K562 (cell line): Measurements from ENCODE around the gene ACTL6A. TPM values are rescaled to one million over a fixed set of nuclear protein-coding genes. Genes with fewer than 3 reads are reported as not detected.

Experiments
- BACH1 ChIP-seq: fragments of 200-800 bp; sonication (Bioruptor generic); IDR thresholded peaks from 2 replicates; pipeline ENCODE4 v1.6.1; 2016; ENCODE audit warnings: missing genetic modification characterization, missing compliant biosample characterization
- CSDE1 ChIP-seq, 2 experiments: fragments of 450-650 bp; IDR thresholded peaks; 2 replicates each; pipeline ENCODE4 v1.6.1; 2016; ENCODE audit warnings: mild to moderate bottlenecking in 1 of 2
- NCOA1 ChIP-seq: fragments of 450-650 bp; IDR thresholded peaks from 2 replicates; pipeline ENCODE4 v1.6.1; 2016; ENCODE audit warnings: low read depth
- NCOA4 ChIP-seq: fragments of 450-650 bp; IDR thresholded peaks from 2 replicates; pipeline ENCODE4 v1.6.1; 2018; ENCODE audit warnings: mild to moderate bottlenecking; ENCODE audit not compliant: partially characterized antibody
- POU5F1 ChIP-seq: fragments of 150-350 bp; IDR thresholded peaks from 2 replicates; pipeline ENCODE4 v1.6.1; 2014; ENCODE audit warnings: borderline replicate concordance, low read length, low read depth, mild to moderate bottlenecking; ENCODE audit not compliant: partially characterized antibody
- SIX5 ChIP-seq, 2 experiments: IDR thresholded peaks; 2 replicates each; pipeline ENCODE4 v1.6.1; 2011; ENCODE audit warnings: low read length in 2 of 2, borderline replicate concordance in 1 of 2, low read depth in 1 of 2, mild to moderate bottlenecking in 1 of 2, moderate library complexity in 1 of 2; ENCODE audit not compliant: insufficient read depth in 1 of 2
- ZNF12 ChIP-seq: sonication (generic); formaldehyde crosslinking; IDR thresholded peaks from 2 replicates; pipeline ENCODE4 v1.4.0; 2020; ENCODE audit warnings: mild to moderate bottlenecking, missing genetic modification reagents
- ZSCAN29 ChIP-seq: fragments of 450-650 bp; IDR thresholded peaks from 2 replicates; pipeline ENCODE4 v1.6.1; 2017
- polyA plus RNA-seq, 8 experiments: library from polyadenylated mRNA; depleted of rRNA in 4 of 8; stranded (reverse) in 5 of 8; unstranded in 3 of 8; fragments of >200 nt; fragmentation: Nextera tagmentation in 2 of 8; fragmentation: Illumina TruSeq in 1 of 8; extraction: Ambion mirVana in 2 of 8; extraction: Trizol in 1 of 8; gene quantifications; 2 replicates each; pipeline versions ENCODE4 v1.2.1 to v1.2.3, GENCODE V29; 2011 to 2014; ENCODE audit warnings: inconsistent platforms in 1 of 8, missing spikeins in 1 of 8
- total RNA-seq, 7 experiments: library from RNA; depleted of rRNA in 6 of 7; stranded (reverse); fragments of >200 nt in 6 of 7; fragmentation: Illumina TruSeq in 2 of 7; extraction: Trizol in 2 of 7; gene quantifications; 2 replicates each; pipeline versions ENCODE4 v1.2.1 to v1.2.3, GENCODE V29; 2011 to 2021; ENCODE audit warnings: low replicate concordance in 1 of 7
- TF ChIP-seq, protein P1 (sequence below), 2 experiments: IDR thresholded peaks; 2 replicates each; pipeline ENCODE4 v1.6.1; 2012; ENCODE audit warnings: improper control_type of control experiment in 2 of 2, low read depth in 2 of 2, low read length in 2 of 2, borderline replicate concordance in 1 of 2
- TF ChIP-seq, protein P2 (sequence below): sonication (generic); formaldehyde crosslinking; IDR thresholded peaks from 2 replicates; pipeline ENCODE4 v1.4.0; 2020; ENCODE audit warnings: mild to moderate bottlenecking, missing genetic modification reagents
- TF ChIP-seq, protein P3 (sequence below): fragments of 250-450 bp; sonication (Bioruptor Pico); IDR thresholded peaks from 2 replicates; pipeline ENCODE4 v1.4.0; 2020
- TF ChIP-seq, protein P4 (sequence below): fragments of 250-450 bp; sonication (Bioruptor Pico); IDR thresholded peaks from 2 replicates; pipeline ENCODE4 v1.9.0; 2021; ENCODE audit warnings: mild to moderate bottlenecking

The ACTL6A gene
- total and polyA plus RNA-seq, 9 of the 15 experiments (the other 6 are each of a cell fraction or from before 2014, with no cell fraction given) = 107 to 243 (median 157) TPM

DNA sequence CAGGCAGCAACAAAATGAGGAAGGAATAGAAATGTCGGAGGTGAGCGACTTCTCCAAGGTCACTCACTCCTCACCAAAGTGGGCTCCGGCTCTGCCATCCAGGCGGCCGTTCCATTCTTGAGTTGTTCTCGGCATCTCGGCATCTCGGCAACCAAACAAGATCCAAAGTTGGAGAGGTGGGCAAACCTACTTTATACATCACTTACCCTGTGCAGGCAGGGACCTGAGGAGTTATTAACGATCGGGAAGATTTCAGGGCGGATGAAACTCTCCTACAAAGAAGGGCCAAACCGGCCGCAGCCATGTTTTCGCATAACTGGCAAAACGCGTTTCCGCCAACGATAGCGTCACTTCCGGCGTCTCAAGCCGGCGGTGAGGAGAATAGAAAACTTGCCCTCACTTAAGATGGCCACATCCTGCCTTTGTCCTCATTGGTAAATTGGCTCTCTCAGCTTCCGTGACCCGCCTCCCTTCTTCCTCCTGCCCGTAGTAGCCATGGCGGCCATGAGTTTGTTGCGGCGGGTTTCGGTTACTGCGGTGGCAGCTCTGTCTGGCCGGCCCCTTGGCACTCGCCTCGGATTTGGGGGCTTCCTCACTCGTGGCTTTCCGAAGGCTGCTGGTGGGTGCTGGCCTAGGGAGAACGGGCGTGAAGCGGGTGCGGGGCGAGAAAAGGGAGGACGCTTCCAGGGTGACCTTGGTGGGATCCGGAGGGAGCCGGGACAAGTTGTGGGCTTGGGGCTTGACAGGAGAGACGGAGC, 41.8 kb downstream of the ACTL6A start, which contains the start of the genes MRPL47 and NDUFB5 (continued):
- peak in 1 of 2 experiments; percentile 61; a peak in 1 of 4 replicates for TF ChIP-seq CSDE1 (IDR thresholded peaks at IDR 0.05)
- TF ChIP-seq SIX5 (IDR thresholded peaks at IDR 0.05; ENCODE audit: borderline replicate concordance in 1 of 2, insufficient read depth in 1 of 2, low read depth in 1 of 2, low read length in 2 of 2) = peak; percentile 52 to 62; a peak in 3 of 4 replicates
- no peak for TF ChIP-seq POU5F1
- TF ChIP-seq BACH1 (tag) = 0 out of 2 replicates have a peak, but pooled peaks have one; percentile 50
- TF ChIP-seq, protein P1, sequence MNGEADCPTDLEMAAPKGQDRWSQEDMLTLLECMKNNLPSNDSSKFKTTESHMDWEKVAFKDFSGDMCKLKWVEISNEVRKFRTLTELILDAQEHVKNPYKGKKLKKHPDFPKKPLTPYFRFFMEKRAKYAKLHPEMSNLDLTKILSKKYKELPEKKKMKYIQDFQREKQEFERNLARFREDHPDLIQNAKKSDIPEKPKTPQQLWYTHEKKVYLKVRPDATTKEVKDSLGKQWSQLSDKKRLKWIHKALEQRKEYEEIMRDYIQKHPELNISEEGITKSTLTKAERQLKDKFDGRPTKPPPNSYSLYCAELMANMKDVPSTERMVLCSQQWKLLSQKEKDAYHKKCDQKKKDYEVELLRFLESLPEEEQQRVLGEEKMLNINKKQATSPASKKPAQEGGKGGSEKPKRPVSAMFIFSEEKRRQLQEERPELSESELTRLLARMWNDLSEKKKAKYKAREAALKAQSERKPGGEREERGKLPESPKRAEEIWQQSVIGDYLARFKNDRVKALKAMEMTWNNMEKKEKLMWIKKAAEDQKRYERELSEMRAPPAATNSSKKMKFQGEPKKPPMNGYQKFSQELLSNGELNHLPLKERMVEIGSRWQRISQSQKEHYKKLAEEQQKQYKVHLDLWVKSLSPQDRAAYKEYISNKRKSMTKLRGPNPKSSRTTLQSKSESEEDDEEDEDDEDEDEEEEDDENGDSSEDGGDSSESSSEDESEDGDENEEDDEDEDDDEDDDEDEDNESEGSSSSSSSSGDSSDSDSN (IDR thresholded peaks at IDR 0.05; ENCODE audit: borderline replicate concordance in 1 of 2, low read depth in 2 of 2, low read length in 2 of 2) = no peak
- TF ChIP-seq ZSCAN29 = no peak
- no peak for TF ChIP-seq NCOA4
- TF ChIP-seq ZNF12 = no peak
- no peak; the same call in 1 of the 2 replicates for TF ChIP-seq NCOA1
- TF ChIP-seq, protein P2, sequence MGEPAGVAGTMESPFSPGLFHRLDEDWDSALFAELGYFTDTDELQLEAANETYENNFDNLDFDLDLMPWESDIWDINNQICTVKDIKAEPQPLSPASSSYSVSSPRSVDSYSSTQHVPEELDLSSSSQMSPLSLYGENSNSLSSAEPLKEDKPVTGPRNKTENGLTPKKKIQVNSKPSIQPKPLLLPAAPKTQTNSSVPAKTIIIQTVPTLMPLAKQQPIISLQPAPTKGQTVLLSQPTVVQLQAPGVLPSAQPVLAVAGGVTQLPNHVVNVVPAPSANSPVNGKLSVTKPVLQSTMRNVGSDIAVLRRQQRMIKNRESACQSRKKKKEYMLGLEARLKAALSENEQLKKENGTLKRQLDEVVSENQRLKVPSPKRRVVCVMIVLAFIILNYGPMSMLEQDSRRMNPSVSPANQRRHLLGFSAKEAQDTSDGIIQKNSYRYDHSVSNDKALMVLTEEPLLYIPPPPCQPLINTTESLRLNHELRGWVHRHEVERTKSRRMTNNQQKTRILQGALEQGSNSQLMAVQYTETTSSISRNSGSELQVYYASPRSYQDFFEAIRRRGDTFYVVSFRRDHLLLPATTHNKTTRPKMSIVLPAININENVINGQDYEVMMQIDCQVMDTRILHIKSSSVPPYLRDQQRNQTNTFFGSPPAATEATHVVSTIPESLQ (CRISPR knock-in tag) = no peak
- TF ChIP-seq, protein P3, sequence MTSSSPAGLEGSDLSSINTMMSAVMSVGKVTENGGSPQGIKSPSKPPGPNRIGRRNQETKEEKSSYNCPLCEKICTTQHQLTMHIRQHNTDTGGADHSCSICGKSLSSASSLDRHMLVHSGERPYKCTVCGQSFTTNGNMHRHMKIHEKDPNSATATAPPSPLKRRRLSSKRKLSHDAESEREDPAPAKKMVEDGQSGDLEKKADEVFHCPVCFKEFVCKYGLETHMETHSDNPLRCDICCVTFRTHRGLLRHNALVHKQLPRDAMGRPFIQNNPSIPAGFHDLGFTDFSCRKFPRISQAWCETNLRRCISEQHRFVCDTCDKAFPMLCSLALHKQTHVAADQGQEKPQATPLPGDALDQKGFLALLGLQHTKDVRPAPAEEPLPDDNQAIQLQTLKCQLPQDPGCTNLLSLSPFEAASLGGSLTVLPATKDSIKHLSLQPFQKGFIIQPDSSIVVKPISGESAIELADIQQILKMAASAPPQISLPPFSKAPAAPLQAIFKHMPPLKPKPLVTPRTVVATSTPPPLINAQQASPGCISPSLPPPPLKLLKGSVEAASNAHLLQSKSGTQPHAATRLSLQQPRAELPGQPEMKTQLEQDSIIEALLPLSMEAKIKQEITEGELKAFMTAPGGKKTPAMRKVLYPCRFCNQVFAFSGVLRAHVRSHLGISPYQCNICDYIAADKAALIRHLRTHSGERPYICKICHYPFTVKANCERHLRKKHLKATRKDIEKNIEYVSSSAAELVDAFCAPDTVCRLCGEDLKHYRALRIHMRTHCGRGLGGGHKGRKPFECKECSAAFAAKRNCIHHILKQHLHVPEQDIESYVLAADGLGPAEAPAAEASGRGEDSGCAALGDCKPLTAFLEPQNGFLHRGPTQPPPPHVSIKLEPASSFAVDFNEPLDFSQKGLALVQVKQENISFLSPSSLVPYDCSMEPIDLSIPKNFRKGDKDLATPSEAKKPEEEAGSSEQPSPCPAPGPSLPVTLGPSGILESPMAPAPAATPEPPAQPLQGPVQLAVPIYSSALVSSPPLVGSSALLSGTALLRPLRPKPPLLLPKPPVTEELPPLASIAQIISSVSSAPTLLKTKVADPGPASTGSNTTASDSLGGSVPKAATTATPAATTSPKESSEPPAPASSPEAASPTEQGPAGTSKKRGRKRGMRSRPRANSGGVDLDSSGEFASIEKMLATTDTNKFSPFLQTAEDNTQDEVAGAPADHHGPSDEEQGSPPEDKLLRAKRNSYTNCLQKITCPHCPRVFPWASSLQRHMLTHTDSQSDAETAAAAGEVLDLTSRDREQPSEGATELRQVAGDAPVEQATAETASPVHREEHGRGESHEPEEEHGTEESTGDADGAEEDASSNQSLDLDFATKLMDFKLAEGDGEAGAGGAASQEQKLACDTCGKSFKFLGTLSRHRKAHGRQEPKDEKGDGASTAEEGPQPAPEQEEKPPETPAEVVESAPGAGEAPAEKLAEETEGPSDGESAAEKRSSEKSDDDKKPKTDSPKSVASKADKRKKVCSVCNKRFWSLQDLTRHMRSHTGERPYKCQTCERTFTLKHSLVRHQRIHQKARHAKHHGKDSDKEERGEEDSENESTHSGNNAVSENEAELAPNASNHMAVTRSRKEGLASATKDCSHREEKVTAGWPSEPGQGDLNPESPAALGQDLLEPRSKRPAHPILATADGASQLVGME (CRISPR knock-in tag) = no peak
- TF ChIP-seq, protein P4, sequence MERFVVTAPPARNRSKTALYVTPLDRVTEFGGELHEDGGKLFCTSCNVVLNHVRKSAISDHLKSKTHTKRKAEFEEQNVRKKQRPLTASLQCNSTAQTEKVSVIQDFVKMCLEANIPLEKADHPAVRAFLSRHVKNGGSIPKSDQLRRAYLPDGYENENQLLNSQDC (CRISPR knock-in tag) = no peak
